NCI-H187 (cell line): ENCODE measurements around the gene PFAS.

Experiments used
- DNase-seq, 2 experiments: peaks; one replicate each; lab custom pipeline; 2025; lab: John Stamatoyannopoulos, UW

Gene PFAS

DNA sequence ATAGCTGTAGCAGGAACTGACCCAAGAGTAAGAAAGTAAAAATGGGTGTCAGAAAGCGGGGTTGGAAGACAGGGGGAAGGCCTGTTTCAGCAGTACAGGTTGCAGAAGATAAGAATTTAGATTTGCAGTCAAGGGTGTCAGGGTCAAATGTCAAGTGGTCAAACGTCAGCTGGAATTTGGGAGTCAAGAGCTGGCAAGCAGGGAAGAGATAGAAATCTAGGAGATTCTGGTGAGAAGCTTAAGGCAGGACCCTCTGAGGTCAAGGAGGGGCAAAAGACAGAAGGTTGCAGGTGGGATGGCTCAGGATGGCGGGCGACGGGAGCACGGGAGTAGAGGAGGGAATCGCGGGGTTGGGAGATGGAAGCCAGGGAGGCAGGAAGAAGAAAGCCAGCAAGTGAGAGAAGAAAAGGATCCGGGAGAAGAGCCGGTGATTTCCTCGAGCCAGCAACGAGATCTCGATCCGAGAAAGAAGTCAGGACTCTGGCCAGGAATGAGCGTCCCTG, 45.8 kb downstream of the PFAS start:
- DNase-seq: no peak

DNA sequence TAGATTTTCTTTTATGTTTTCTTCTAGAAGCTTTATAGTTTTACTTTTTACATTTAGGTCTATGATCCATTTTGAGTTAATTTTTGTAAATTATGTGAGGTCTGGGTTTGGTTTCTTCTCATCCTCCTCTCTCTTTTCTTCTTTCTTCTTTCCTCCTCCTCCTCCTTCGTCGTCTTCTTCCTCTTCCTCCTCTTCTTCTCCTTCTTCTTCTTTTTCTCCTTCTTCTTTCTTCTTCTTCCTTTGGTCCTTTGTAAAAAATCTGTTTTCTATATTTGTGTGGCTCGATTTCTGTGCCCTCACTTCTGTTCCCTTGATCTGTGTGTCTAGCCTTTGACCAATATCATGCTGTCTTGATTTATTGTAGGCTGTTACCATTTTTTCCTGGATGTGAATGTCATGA, 51.1 kb downstream of the PFAS start:
- no peak for DNase-seq

DNA sequence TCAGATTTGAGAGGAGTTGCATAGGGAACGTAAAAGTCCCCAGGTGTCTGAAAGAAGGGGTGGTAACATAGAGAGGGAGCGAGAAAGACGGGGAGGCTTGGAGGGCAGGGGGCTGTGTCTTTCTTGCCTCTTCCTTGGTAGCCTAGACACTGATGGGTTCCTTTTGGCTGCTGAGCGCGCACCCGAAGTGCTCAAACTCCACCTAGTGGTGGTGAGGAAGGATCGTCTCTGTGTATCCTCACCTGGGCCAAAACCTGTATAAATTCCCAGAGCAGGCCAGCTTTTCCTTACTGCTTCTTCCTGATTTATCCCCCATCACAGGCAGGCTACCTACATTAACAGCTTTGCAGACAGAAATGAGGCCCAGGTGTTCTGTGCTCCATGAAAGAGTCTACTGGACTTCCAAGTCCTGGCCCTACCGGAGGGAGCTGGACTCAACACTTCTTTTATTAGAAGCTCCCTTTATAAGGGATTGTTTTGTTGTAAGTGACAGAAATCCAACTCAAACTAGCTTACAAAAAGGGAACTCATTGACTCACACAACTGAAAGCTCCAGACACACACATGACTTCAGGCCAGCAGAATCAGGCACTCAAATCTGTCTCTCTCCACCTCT, 51.6 kb downstream of the PFAS start:
- peak in 1 of 2 experiments; percentile 31 for DNase-seq

DNA sequence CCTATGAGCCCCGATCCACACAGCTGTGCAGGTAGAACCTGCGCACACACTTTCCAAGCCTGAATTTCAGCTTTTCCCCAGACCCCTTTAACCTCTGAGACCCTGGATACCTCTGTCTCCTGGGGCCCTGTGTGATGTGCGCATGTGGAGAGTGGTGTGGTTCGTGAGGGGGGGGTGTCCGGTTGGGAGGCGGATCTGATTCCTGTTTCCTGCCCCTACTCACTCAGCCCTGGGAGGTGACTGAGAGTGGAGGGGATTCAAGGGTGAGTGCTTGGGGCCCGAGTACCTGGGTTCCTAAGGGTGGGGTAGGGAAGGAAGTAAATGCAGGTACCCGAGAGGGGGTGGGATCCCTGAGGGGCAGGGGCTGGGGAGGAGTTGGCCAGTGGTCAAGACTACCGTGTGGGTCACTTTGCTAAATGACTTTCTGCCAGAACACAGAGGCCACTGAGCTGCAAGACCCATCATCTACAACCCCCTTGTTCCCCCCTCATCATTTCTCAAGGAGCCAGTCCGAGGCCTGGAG, 61.6 kb downstream of the PFAS start:
- no peak for DNase-seq

DNA sequence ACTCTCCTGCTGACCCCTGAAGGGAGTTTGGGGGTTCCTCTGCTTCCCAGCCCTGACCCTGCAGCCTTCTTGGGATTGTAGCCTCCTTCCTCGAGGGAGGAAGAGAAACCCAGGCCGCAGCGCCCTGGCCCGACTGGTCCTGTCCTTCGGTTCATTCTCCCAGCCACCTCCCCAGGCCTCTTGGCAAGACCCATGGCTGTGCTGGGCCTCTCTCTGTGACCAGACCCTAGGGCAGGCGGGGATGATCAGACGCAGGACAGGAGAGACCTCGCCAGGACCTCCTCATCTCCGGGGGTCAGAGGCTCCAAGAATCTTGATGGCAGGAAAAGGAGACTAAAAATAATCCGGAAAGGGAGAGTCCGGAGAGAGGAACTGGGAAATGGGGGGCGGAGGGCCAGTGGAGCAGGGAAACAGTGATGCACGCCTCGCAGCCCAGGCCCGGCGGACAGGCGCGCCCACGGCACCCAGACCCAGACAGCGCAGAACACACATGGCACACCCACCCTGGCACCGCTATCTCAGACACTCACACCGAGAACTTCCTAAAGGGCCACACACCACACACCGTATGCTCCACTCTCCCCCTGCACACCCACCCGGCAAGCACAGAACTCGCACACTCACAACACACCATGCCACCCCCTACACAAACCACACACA, 62.2 kb downstream of the PFAS start:
- DNase-seq: no peak

DNA sequence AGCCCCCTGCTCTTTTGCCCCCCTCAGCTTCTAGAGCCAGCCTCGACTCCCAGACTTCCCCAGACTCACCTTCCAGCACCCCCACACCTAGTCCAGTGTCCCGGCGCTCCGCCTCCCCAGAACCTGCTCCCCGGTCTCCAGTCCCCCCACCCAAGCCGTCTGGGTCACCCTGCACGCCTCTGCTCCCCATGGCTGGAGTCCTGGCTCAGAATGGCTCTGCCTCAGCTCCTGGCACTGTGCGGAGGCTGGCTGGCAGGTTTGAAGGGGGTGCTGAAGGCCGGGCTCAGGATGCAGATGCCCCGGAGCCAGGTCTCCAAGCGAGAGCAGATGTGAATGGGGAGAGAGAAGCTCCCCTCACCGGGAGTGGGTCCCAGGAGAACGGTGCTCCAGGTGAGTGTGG, 63.2 kb downstream of the PFAS start:
- DNase-seq: no peak

DNA sequence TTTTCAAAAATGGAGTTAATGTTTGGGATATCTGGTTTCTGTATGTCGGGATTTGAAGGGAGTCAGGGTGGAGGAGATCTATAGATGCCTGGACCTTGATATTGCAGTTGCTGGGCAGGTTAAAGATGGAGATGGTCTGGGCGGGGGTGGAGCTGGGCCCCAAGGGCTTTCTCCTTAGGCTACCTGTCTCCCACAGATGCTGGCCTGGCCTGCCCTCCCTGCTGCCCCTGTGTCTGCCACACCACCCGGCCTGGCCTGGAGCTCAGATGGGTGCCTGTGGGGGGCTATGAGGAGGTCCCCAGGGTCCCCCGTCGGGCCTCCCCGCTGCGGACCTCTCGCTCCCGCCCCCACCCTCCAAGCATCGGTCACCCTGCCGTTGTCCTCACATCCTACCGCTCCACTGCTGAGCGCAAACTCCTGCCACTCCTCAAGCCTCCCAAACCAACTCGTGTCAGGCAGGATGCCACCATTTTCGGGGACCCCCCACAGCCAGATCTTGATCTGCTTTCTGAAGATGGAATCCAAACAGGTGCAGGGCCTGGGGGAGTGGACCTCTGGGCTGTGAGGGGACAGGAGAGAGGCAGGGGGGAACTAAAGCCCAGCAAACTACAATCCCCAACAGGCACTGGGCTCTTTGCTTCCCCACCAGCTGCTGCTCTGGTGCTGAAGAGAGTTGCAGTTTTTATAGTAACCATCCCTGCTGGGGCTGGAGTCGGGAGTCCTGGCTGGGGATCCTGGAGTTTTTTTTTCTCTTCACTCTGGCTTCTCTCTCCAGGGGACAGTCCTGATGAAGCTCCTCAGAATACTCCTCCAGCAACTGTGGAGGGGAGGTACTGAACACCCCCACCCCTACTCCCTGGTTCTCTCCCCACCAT, 63.9 kb downstream of the PFAS start:
- DNase-seq: no peak

DNA sequence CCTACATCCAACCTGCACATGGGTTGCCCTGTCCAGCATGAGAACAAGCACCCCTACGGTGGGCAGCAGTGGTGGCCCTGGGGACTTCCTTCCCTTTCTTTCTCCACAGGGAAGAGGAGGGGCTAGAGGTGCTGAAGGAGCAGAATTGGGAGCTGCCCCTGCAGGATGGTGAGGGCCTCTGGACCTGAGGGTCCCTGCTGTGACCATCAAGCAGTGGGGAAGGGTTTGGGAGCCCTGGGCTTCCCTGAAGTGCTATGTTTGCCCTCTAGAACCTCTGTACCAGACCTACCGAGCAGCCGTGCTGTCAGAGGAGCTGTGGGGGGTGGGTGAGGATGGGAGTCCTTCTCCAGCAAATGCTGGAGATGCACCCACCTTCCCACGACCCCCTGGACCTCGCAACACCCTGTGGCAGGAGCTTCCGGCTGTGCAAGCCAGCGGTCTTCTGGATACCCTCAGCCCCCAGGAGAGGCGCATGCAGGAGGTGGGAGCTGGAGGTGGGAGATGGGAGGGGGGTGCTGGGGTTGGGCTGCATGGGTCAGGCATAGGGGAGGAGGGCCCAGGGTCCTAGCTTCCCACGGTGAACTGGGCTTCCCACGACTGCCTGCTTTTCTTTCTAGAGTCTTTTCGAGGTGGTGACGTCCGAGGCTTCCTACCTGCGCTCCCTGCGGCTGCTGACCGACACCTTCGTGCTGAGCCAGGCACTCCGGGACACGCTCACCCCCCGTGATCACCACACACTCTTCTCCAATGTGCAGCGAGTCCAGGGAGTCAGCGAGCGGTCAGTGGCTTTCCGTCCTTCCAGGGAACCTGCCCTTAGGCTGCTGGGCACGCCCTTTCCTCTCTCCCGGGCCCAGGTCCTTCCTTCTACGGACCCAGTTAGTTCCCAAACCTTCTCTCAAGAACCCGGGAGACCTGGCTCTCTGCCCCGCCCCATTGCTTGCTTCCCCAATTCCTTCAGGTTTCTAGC, 66.0 kb downstream of the PFAS start:
- no peak for DNase-seq

DNA sequence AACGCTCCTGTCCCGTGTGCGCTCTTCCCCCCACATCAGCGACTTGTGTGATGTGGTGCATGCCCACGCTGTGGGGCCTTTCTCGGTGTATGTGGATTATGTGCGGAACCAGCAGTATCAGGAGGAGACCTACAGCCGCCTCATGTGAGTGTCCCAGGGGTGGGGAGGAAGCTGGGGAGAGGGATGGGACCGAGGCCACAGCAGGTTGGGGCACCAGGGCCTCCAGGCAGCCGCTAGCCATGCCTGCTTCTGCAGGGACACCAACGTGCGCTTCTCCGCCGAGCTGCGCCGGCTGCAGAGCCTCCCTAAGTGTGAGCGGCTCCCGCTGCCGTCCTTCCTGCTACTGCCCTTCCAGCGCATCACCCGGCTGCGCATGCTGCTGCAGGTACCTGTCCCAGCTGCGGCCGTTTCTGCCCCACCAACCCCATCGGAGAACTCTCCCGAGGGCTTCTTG, 66.7 kb downstream of the PFAS start:
- no peak for DNase-seq

DNA sequence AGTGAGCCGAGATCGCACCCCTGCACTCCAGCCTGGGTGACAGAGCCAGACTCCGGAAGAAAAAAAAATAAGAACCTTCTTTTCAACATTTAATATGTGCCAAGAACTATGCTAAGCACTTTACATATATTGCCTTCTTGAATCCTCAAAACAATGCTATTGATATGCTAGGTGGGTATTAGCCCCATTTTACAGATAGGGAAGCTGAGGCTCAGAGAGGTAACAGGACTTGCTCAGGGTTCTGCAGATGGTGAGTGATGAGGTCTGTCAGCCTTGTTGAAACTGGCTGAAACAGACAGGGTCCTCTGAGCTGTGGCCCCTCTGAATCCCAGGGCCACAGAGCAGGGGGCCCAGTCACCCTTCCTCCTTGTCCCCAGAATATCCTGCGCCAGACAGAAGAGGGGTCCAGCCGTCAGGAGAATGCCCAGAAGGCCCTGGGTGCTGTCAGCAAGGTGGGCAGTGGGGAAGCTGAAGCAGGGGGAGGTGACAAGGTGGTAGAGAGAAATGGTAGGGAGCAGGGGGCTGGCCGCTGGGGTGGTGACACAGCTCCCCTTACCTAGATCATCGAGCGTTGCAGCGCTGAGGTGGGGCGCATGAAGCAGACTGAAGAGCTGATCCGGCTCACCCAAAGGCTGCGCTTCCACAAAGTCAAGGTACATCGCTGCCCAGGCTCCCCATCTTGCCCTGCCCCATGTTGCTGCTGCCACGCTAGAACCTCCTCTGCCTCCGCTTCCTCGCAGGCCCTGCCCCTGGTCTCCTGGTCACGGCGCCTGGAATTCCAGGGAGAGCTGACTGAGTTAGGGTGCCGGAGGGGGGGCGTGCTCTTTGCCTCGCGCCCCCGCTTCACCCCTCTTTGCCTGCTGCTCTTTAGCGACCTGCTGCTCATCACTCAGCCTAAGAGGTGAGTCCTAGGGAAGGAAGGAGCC, 69.2 kb downstream of the PFAS start:
- DNase-seq: no peak
